K562 (cell line): ENCODE data around the gene SOAT1. TPM values are rescaled to one million over a fixed set of nuclear protein-coding genes. Genes with fewer than 3 reads are reported as not detected.

Source experiments
- ARNT ChIP-seq, 2 experiments: fragments of 450-650 bp; IDR thresholded peaks; 2 replicates each; pipeline ENCODE4 v1.6.1; 2016; ENCODE audit warnings: mild to moderate bottlenecking in 1 of 2
- DEAF1 ChIP-seq: fragments of 450-650 bp; formaldehyde crosslinking; IDR thresholded peaks from 2 replicates; pipeline ENCODE4 v1.4.0; 2020; ENCODE audit warnings: mild to moderate bottlenecking, moderate library complexity
- REST ChIP-seq, 2 experiments: fragments of 450-650 bp; formaldehyde crosslinking in 1 of 2; IDR thresholded peaks; 2 replicates each; pipeline versions ENCODE4 v1.4.0 to v1.6.1; 2014 to 2020; ENCODE audit warnings: mild to moderate bottlenecking in 2 of 2, borderline replicate concordance in 1 of 2, low read depth in 1 of 2
- ZNF449 ChIP-seq: fragments of 250-450 bp; sonication (Bioruptor Pico); IDR thresholded peaks from 2 replicates; pipeline ENCODE4 v1.8.0; 2022; ENCODE audit warnings: moderate library complexity, mild to moderate bottlenecking, inconsistent platforms
- polyA plus RNA-seq, 8 experiments: library from polyadenylated mRNA; depleted of rRNA in 4 of 8; stranded (reverse) in 5 of 8; unstranded in 3 of 8; fragments of >200 nt; fragmentation: Nextera tagmentation in 2 of 8; fragmentation: Illumina TruSeq in 1 of 8; extraction: Ambion mirVana in 2 of 8; extraction: Trizol in 1 of 8; gene quantifications; 2 replicates each; pipeline versions ENCODE4 v1.2.1 to v1.2.3, GENCODE V29; 2011 to 2014; ENCODE audit warnings: inconsistent platforms in 1 of 8, missing spikeins in 1 of 8
- total RNA-seq, 7 experiments: library from RNA; depleted of rRNA in 6 of 7; stranded (reverse); fragments of >200 nt in 6 of 7; fragmentation: Illumina TruSeq in 2 of 7; extraction: Trizol in 2 of 7; gene quantifications; 2 replicates each; pipeline versions ENCODE4 v1.2.1 to v1.2.3, GENCODE V29; 2011 to 2021; ENCODE audit warnings: low replicate concordance in 1 of 7

Gene SOAT1
- total and polyA plus RNA-seq, 9 of the 15 experiments (the other 6 are each of a cell fraction or from before 2014, with no cell fraction given) = 5.5 to 29.1 (median 17.3) TPM

GRCh38 chr1:179369751-179370341 lies 76.2 kb downstream of the SOAT1 start (continued):
- TF ChIP-seq DEAF1 (peak; percentile 94), ZNF449 (CRISPR knock-in tag) (0 out of 2 replicates have a peak, but pooled peaks have one; percentile 25), REST (IDR thresholded peaks at IDR 0.05; ENCODE audit: borderline replicate concordance) (peak; percentile 89), REST (CRISPR knock-in tag; IDR thresholded peaks at IDR 0.05; ENCODE audit: low read depth) (no peak), ARNT (IDR thresholded peaks at IDR 0.05) (peak in 1 of 2 experiments; percentile 23; a peak in 1 of 4 replicates)
